DOHH2 (cell line): Measurements from ENCODE around the gene HOXD10.

ENCODE experiments used
- H3F3A ChIP-seq: fragments of 200-600 bp; sonication (generic), shearing (Covaris generic); 2 replicates; pipeline ENCODE4 v1.6.0; 2016; ENCODE audit warnings: antibody characterized with exemption, mild to moderate bottlenecking; ENCODE audit not compliant: control insufficient read depth, insufficient read depth
- H3K27ac ChIP-seq: fragments of 200-600 bp; sonication (generic); 2 replicates; pipeline ENCODE4 v1.5.1; 2014; ENCODE audit warnings: low read depth, mild to moderate bottlenecking, low read length, moderate library complexity
- H3K27me3 ChIP-seq: fragments of 200-600 bp; sonication (generic); 2 replicates; pipeline ENCODE4 v1.6.1; 2014; ENCODE audit warnings: mild to moderate bottlenecking, low read length, mixed read lengths; ENCODE audit not compliant: control insufficient read depth
- H3K36me3 ChIP-seq: fragments of 200-600 bp; sonication (generic); 2 replicates; pipeline ENCODE4 v1.6.1; 2014; ENCODE audit warnings: mild to moderate bottlenecking, low read length, moderate library complexity, mixed read lengths; ENCODE audit not compliant: control insufficient read depth
- H3K4me1 ChIP-seq: fragments of 200-600 bp; sonication (generic); 2 replicates; pipeline ENCODE4 v1.6.1; 2014; ENCODE audit warnings: mild to moderate bottlenecking, low read length, mixed read lengths; ENCODE audit not compliant: control insufficient read depth
- H3K4me2 ChIP-seq: fragments of 200-600 bp; sonication (generic); 2 replicates; pipeline ENCODE4 v1.6.0; 2014; ENCODE audit warnings: mild to moderate bottlenecking, low read length, moderate library complexity
- H3K4me3 ChIP-seq: fragments of 200-600 bp; sonication (generic); 2 replicates; pipeline ENCODE4 v1.5.1; 2014; ENCODE audit warnings: mild to moderate bottlenecking, low read length, mixed read lengths
- H3K79me2 ChIP-seq: fragments of 200-600 bp; sonication (generic); 2 replicates; pipeline ENCODE4 v1.6.1; 2014; ENCODE audit warnings: mild to moderate bottlenecking, low read length, mixed read lengths; ENCODE audit not compliant: control insufficient read depth
- H3K9me2 ChIP-seq: fragments of 200-600 bp; sonication (generic); replicated peaks from 2 replicates; pipeline ENCODE4 v1.6.1; 2014; ENCODE audit warnings: mild to moderate bottlenecking, low read length, mixed read lengths; ENCODE audit not compliant: control insufficient read depth
- H3K9me3 ChIP-seq: fragments of 200-600 bp; sonication (generic); 2 replicates; pipeline ENCODE4 v1.6.1; 2014; ENCODE audit warnings: antibody characterized with exemption, low read length, mixed read lengths; ENCODE audit not compliant: control insufficient read depth, insufficient read depth
- H4K20me1 ChIP-seq: fragments of 200-600 bp; sonication (generic); 2 replicates; pipeline ENCODE4 v1.6.0; 2014; ENCODE audit warnings: low read depth, mild to moderate bottlenecking, antibody characterized with exemption, low read length, moderate library complexity; ENCODE audit not compliant: control insufficient read depth, insufficient read depth
- EZH2phosphoT487 ChIP-seq: fragments of 200-600 bp; sonication (generic); IDR thresholded peaks from 2 replicates; pipeline ENCODE4 v1.6.1; 2017; ENCODE audit warnings: borderline replicate concordance, mild to moderate bottlenecking, antibody characterized with exemption, low read length, moderate library complexity, mixed read lengths
- TF ChIP-seq, protein P1 (sequence below): fragments of 200-600 bp; sonication (generic); IDR thresholded peaks from one replicate; pipeline ENCODE4 v1.5.1; 2014; ENCODE audit warnings: antibody characterized with exemption, mild to moderate bottlenecking, low read depth, low read length; ENCODE audit not compliant: poor library complexity, severe bottlenecking

Gene HOXD10

GRCh38 chr2:176150584-176151441 is 34.2 kb downstream of the HOXD10 start:
- Histone ChIP-seq H4K20me1 (no peaks in the 10 kb centered on the region), H3F3A (no peaks in the 10 kb centered on the region), H3K36me3 (no peaks in the 10 kb centered on the region), H3K4me1 (no peaks in the 10 kb centered on the region), H3K4me2 (no peak overlapping the region), H3K79me2 (no peaks in the 10 kb centered on the region), H3K27ac (no peak overlapping the region), H3K4me3 (no peak overlapping the region), H3K27me3 (no peaks in the 10 kb centered on the region; the same call in 1 of the 2 replicates), H3K9me3 (no peaks in the 10 kb centered on the region), H3K9me2 (no peaks in the 10 kb centered on the region)
- TF ChIP-seq EZH2phosphoT487: no peak
- TF ChIP-seq, protein P1, sequence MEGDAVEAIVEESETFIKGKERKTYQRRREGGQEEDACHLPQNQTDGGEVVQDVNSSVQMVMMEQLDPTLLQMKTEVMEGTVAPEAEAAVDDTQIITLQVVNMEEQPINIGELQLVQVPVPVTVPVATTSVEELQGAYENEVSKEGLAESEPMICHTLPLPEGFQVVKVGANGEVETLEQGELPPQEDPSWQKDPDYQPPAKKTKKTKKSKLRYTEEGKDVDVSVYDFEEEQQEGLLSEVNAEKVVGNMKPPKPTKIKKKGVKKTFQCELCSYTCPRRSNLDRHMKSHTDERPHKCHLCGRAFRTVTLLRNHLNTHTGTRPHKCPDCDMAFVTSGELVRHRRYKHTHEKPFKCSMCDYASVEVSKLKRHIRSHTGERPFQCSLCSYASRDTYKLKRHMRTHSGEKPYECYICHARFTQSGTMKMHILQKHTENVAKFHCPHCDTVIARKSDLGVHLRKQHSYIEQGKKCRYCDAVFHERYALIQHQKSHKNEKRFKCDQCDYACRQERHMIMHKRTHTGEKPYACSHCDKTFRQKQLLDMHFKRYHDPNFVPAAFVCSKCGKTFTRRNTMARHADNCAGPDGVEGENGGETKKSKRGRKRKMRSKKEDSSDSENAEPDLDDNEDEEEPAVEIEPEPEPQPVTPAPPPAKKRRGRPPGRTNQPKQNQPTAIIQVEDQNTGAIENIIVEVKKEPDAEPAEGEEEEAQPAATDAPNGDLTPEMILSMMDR: no peak

DNA sequence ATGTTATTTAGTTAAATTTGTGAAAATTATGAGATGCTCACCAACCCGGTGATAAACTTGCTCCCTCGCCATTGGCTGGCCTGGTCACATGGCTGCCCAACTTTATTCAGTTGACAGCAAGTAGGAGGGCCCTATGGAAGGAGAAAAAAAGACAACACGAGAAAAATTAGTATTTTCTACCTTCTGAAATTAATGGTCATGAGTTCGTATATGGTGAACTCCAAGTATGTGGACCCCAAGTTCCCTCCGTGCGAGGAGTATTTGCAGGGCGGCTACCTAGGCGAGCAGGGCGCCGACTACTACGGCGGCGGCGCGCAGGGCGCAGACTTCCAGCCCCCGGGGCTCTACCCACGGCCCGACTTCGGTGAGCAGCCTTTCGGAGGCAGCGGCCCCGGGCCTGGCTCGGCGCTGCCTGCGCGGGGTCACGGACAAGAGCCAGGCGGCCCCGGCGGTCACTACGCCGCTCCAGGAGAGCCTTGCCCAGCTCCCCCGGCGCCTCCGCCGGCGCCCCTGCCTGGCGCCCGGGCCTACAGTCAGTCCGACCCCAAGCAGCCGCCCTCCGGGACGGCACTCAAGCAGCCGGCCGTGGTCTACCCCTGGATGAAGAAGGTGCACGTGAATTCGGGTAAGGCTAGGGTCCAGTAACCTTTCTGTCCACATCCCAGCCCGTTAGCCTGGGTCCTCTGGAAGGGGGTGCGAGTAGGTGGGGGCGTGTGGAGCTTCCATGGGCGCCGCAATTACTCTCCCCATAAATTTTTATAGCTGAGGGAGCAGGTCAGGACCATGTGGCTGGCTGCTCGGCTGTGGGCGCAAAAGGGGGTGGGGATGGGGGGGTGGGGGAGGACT is 35.1 kb downstream of the HOXD10 start, which contains the start of gene HOXD4:
HOXD4 (plus strand) TSS at position 109 of the 846 bp plus-strand sequence; CDS start at position 193, 84 bp downstream.
- no peak within 1 kb of the TSS for H3K4me2 ChIP-seq
- no peaks in the 10 kb centered on the region for H3K36me3 ChIP-seq
- H3K27ac ChIP-seq: no peak within 1 kb of the TSS
- TF ChIP-seq EZH2phosphoT487: no peak
- TF ChIP-seq, protein P1: no peak
- no peaks in the 10 kb centered on the region for H3K4me1 ChIP-seq
- no peak within 1 kb of the TSS for H3K4me3 ChIP-seq
- no peaks in the 10 kb centered on the region; the same call in 1 of the 2 replicates for H3K27me3 ChIP-seq
- H3F3A ChIP-seq: no peaks in the 10 kb centered on the region
- H3K79me2 ChIP-seq: no peaks in the 10 kb centered on the region
- H3K9me3 ChIP-seq: no peaks in the 10 kb centered on the region
- no peaks in the 10 kb centered on the region for H4K20me1 ChIP-seq
- no peaks in the 10 kb centered on the region for H3K9me2 ChIP-seq

- no peaks in the 10 kb centered on the region for H3K36me3 ChIP-seq
- no peaks in the 10 kb centered on the region for H3F3A ChIP-seq
- no peak overlapping the region for H3K4me3 ChIP-seq
- no peak overlapping the region for H3K27ac ChIP-seq
- no peaks in the 10 kb centered on the region for H3K9me3 ChIP-seq
- no peaks in the 10 kb centered on the region for H3K79me2 ChIP-seq
- no peaks in the 10 kb centered on the region for H3K4me1 ChIP-seq
- no peaks in the 10 kb centered on the region for H4K20me1 ChIP-seq
- no peak overlapping the region for H3K4me2 ChIP-seq
- no peaks in the 10 kb centered on the region for H3K9me2 ChIP-seq
- no peaks in the 10 kb centered on the region; the same call in 1 of the 2 replicates for H3K27me3 ChIP-seq
- no peak for TF ChIP-seq EZH2phosphoT487
- TF ChIP-seq, protein P1: no peak
Measured at GRCh38 chr2:176152350-176153181, 36.0 kb downstream of the HOXD10 start.
